Activated CD8-positive, alpha-beta T cell treated with anti-CD3 and anti-CD28 coated beads for 36 hours (primary cell): Measurements from ENCODE around the gene LRRC45. TPM values are rescaled to one million over a fixed set of nuclear protein-coding genes. Genes with fewer than 3 reads are reported as not detected.

Experiments used
- ATAC-seq: fragments of 200-7000 bp; cut with Tn5 transposase; one replicate; pipeline ENCODE4 v1.10.0; 2021; ENCODE audit warnings: mild to moderate bottlenecking, moderate library complexity
- CTCF ChIA-PET: fragments of 350-600 bp; sonication (Branson Sonifier 250); formaldehyde crosslinking; loops from one replicate; lab custom pipeline; 2021; ENCODE audit warnings: antibody characterized with exemption; lab: Charles Lee
- POLR2A ChIA-PET: fragments of 350-600 bp; sonication (Branson Sonifier 250); formaldehyde crosslinking; loops from one replicate; lab custom pipeline; 2021; ENCODE audit warnings: antibody characterized with exemption; lab: Charles Lee
- DNase-seq: peaks from one replicate; pipeline ENCODE4 v3.0.0-alpha.2; 2020
- H3K27ac Mint-ChIP-seq: one replicate; pipeline ENCODE4 v1.8.0; 2021; ENCODE audit warnings: mild to moderate bottlenecking, mixed read lengths
- H3K27me3 Mint-ChIP-seq: one replicate; pipeline ENCODE4 v1.8.0; 2021; ENCODE audit warnings: mixed read lengths
- H3K36me3 Mint-ChIP-seq: one replicate; pipeline ENCODE4 v1.8.0; 2021; ENCODE audit warnings: low read depth, mixed read lengths
- H3K4me1 Mint-ChIP-seq: one replicate; pipeline ENCODE4 v1.8.0; 2021; ENCODE audit warnings: low read depth, mixed read lengths
- H3K4me3 Mint-ChIP-seq: one replicate; pipeline ENCODE4 v1.8.0; 2021; ENCODE audit warnings: mild to moderate bottlenecking, moderate library complexity, mixed read lengths
- H3K9me3 Mint-ChIP-seq: one replicate; pipeline ENCODE4 v1.8.0; 2021; ENCODE audit warnings: mixed read lengths
- CTCF ChIP-seq: fragments of 200-600 bp; IDR thresholded peaks from one replicate; pipeline ENCODE4 v1.8.0; 2022; ENCODE audit warnings: antibody characterized with exemption, mild to moderate bottlenecking
- intact Hi-C: fragments of 100-400 bp; cut with micrococcal nuclease; formaldehyde crosslinking; loops from one replicate; pipeline ENCODE4 v1.10.0; 2022
- total RNA-seq, 2 experiments: library from RNA; stranded (reverse); gene quantifications; one replicate each; pipeline ENCODE4 v1.2.3, GENCODE V29; 2021

The LRRC45 gene
- total RNA-seq, 2 experiments from 2014 or later = 12.9 TPM

- ATAC-seq = no peak
- Mint-ChIP-seq H3K27me3 (no peaks in the 10 kb centered on the region), H3K36me3 (peaks cover 13% of the 10 kb centered on the region), H3K27ac (no peak overlapping the region), H3K4me1 (peaks cover 14% of the 10 kb centered on the region), H3K9me3 (no peaks in the 10 kb centered on the region), H3K4me3 (no peak overlapping the region)
- intact Hi-C loops = no loop called here
- no peak for TF ChIP-seq CTCF
- ChIA-PET CTCF (no interaction called here), POLR2A (no interaction called here)
- no peak for DNase-seq
Measured at GRCh38 chr17:81983639-81984373, 39.3 kb upstream of the LRRC45 start.

- H3K4me3 Mint-ChIP-seq = no peak overlapping the region
Measured at GRCh38 chr17:81984773-81985410, 38.2 kb upstream of the LRRC45 start.

GRCh38 chr17:81986606-81987005, 36.5 kb upstream of the LRRC45 start:
- intact Hi-C loops = no loop called here
- ChIA-PET POLR2A (no interaction called here), CTCF (no interaction called here)
- Mint-ChIP-seq H3K27ac (no peak overlapping the region), H3K36me3 (peaks cover 8% of the 10 kb centered on the region), H3K4me1 (peaks cover 5% of the 10 kb centered on the region), H3K4me3 (no peak overlapping the region), H3K9me3 (no peaks in the 10 kb centered on the region), H3K27me3 (no peaks in the 10 kb centered on the region)
- ATAC-seq = no peak
- TF ChIP-seq CTCF = no peak
- no peak for DNase-seq

More at GRCh38 chr17:81984773-81985410, 38.2 kb upstream of the LRRC45 start:
- ChIA-PET CTCF (interaction anchor here (0.7 to 1.1 kb wide), 2 partner anchors 26 to 35 kb away, joined by 3 to 5 read pairs; no protein-coding TSS in a partner anchor), POLR2A (no interaction called here)
- Mint-ChIP-seq H3K4me1 (peaks cover 14% of the 10 kb centered on the region), H3K9me3 (no peaks in the 10 kb centered on the region), H3K27me3 (no peaks in the 10 kb centered on the region), H3K27ac (no peak overlapping the region), H3K36me3 (peaks cover 13% of the 10 kb centered on the region)
- ATAC-seq = no peak
- no peak for TF ChIP-seq CTCF
- DNase-seq = no peak
- intact Hi-C loops = no loop called here

GRCh38 chr17:81987161-81987770, 35.8 kb upstream of the LRRC45 start:
- Mint-ChIP-seq H3K4me1 (peaks cover 5% of the 10 kb centered on the region), H3K9me3 (no peaks in the 10 kb centered on the region), H3K27ac (no peak overlapping the region), H3K36me3 (peaks cover 8% of the 10 kb centered on the region), H3K27me3 (no peaks in the 10 kb centered on the region), H3K4me3 (no peak overlapping the region)
- ChIA-PET POLR2A (interaction anchor here (1.3 kb wide), 1 partner anchor 19 kb away, joined by 3 read pairs; no protein-coding TSS in a partner anchor), CTCF (interaction anchor here (2.7 kb wide), 1 partner anchor 33 kb away, joined by 9 read pairs; no protein-coding TSS in a partner anchor)
- no peak for TF ChIP-seq CTCF
- intact Hi-C loops = no loop called here
- ATAC-seq (no peak), DNase-seq (no peak)
